SK-N-MC (cell line): ENCODE measurements around the gene CD28.

ENCODE experiments used
- EZH2 ChIP-seq: fragments of 200-600 bp; sonication (generic); IDR thresholded peaks from one replicate; pipeline ENCODE4 v1.6.1; 2017; ENCODE audit warnings: antibody characterized with exemption
- POLR2AphosphoS5 ChIP-seq: IDR thresholded peaks from 2 replicates; pipeline ENCODE4 v1.6.1; 2012; ENCODE audit warnings: mild to moderate bottlenecking, low read depth, low read length, borderline replicate concordance

- no peak for TF ChIP-seq EZH2
- TF ChIP-seq POLR2AphosphoS5: no peak
These were observed 38.6 kb upstream of the CD28 start for GRCh38 chr2:203667838-203668237.
